Peyer's patch (tissue), 4 donors: ENCODE measurements around the gene TUFT1.

Experiments used
- CTCF ChIP-seq, 6 experiments: fragments of 450-650 bp in 4 of 6; fragments of 200-600 bp in 2 of 6; sonication (generic) in 1 of 6; IDR thresholded peaks; one replicate each; pipeline ENCODE4 v1.5.1; 2017 to 2019; ENCODE audit warnings: antibody characterized with exemption in 6 of 6, mild to moderate bottlenecking in 3 of 6, moderate library complexity in 1 of 6
- POLR2A ChIP-seq, 2 donors: fragments of 450-650 bp; IDR thresholded peaks; one replicate each; pipeline ENCODE4 v1.5.1; 2017; ENCODE audit warnings: antibody characterized with exemption in 2 of 2, mild to moderate bottlenecking in 2 of 2, moderate library complexity in 2 of 2

GRCh38 chr1:151520359-151520758 lies 19.8 kb upstream of the TUFT1 start:
- TF ChIP-seq POLR2A (IDR thresholded peaks at IDR 0.05) (no peak), CTCF (IDR thresholded peaks at IDR 0.05) (peak in 3 of 6 experiments; percentile 15 to 35 (median 23))
